HTR-8/SVneo (cell line): ENCODE data around the gene KIF5B.
A peak's percentile ranks its signal among the peaks of the same experiment; 100 is the strongest.
"Not testable (repeated sequence)": the region's sequence is repeated elsewhere in the genome, so short reads cannot be mapped to it uniquely, and the experiment has no call there.

ENCODE experiments used
- DNase-seq: peaks from one replicate; pipeline ENCODE4 v3.0.0; 2011; ENCODE audit warnings: low spot score, mixed read lengths; ENCODE audit not compliant: insufficient read length
- FAIRE-seq: peaks from 2 replicates; lab custom pipeline; 2011; peaks lifted over from hg19 to GRCh38; lab: Jason Lieb, UNC

Gene KIF5B

GRCh38 chr10:31972519-31973041, 83.6 kb downstream of the KIF5B start:
- FAIRE-seq: no peak
- DNase-seq: no peak

- DNase-seq, FAIRE-seq: not testable (repeated sequence)
These were observed 86.4 kb downstream of the KIF5B start for GRCh38 chr10:31969847-31970246.

GRCh38 chr10:31963589-31963980, 92.6 kb downstream of the KIF5B start:
- FAIRE-seq: no peak
- DNase-seq: no peak

GRCh38 chr10:31962826-31963588, 93.2 kb downstream of the KIF5B start:
- no peak for FAIRE-seq
- DNase-seq: no peak

- peak; percentile 60 for FAIRE-seq
- peak; percentile 47 for DNase-seq
These were observed 94.7 kb downstream of the KIF5B start for GRCh38 chr10:31961277-31962074.

- DNase-seq (no peak), FAIRE-seq (no peak)
These were observed 96.6 kb downstream of the KIF5B start for GRCh38 chr10:31959461-31960173.
